ENCODE data around the gene WWOX.

GRCh38 chr16:78225919-78226318 lies 126.5 kb downstream of the WWOX start:
- TF ChIP-seq CTCF (IDR thresholded peaks at IDR 0.05; ENCODE audit: low read depth, low read length) (no peak), POLR2A (IDR thresholded peaks at IDR 0.05; ENCODE audit: extremely low read depth, insufficient read length) (no peak), MAX (IDR thresholded peaks at IDR 0.05; ENCODE audit: low read depth, low read length) (no peak), MYC (IDR thresholded peaks at IDR 0.05; ENCODE audit: low read depth, low read length) (no peak)

Measured in NB4 (cell line).